ENCODE results near the gene KDM3A.

KDM3A gene

GRCh38 chr2:86414996-86415395 is 26.2 kb upstream of the KDM3A start:
- TF ChIP-seq CTCF (IDR thresholded peaks at IDR 0.05; ENCODE audit: low read depth, low read length, missing control alignments), result no peak
- in situ Hi-C loops (cut with HindIII; ENCODE audit: low sequenced_read_pairs), result no loop called here
- H3K4me3 ChIP-seq (ENCODE audit: low read depth, low read length), result no peak overlapping the region
- DNase-seq (ENCODE audit: low read depth), result no peak

DNA sequence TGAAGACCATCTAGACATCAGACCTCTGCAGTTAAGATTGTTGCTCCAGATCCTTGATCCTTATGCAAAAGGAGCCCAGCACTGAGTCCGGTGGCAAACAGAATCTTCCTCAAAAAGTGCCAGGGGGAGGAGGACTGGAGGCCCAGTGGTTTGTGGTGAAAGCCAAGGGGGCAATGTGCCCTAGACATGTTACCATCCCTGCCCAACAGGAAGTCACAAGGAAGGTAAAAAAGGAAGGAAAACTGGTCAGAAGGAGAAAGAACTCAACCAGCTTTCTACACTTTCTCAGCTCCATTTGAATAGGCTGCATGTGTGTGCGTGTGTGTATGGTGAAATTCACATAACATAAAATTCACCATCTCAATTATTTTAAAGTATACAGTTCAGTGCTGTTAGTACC is 25.0 kb upstream of the KDM3A start:
- no peak overlapping the region for H3K4me3 ChIP-seq (ENCODE audit: low read depth, low read length)
- in situ Hi-C loops (cut with HindIII; ENCODE audit: low sequenced_read_pairs), result no loop called here
- no peak for TF ChIP-seq CTCF (IDR thresholded peaks at IDR 0.05; ENCODE audit: low read depth, low read length, missing control alignments)
- DNase-seq (ENCODE audit: low read depth), result no peak

GRCh38 chr2:86417961-86418360 is 23.2 kb upstream of the KDM3A start:
- in situ Hi-C loops (cut with HindIII; ENCODE audit: low sequenced_read_pairs), result no loop called here
- TF ChIP-seq CTCF (IDR thresholded peaks at IDR 0.05; ENCODE audit: low read depth, low read length, missing control alignments), result no peak
- peak; percentile 29 for DNase-seq (ENCODE audit: low read depth)
- no peak overlapping the region for H3K4me3 ChIP-seq (ENCODE audit: low read depth, low read length)

GRCh38 chr2:86420913-86421312 is 20.3 kb upstream of the KDM3A start:
- DNase-seq (ENCODE audit: low read depth), result no peak
- in situ Hi-C loops (cut with HindIII; ENCODE audit: low sequenced_read_pairs), result no loop called here
- no peak overlapping the region for H3K4me3 ChIP-seq (ENCODE audit: low read depth, low read length)
- no peak for TF ChIP-seq CTCF (IDR thresholded peaks at IDR 0.05; ENCODE audit: low read depth, low read length, missing control alignments)

DNA sequence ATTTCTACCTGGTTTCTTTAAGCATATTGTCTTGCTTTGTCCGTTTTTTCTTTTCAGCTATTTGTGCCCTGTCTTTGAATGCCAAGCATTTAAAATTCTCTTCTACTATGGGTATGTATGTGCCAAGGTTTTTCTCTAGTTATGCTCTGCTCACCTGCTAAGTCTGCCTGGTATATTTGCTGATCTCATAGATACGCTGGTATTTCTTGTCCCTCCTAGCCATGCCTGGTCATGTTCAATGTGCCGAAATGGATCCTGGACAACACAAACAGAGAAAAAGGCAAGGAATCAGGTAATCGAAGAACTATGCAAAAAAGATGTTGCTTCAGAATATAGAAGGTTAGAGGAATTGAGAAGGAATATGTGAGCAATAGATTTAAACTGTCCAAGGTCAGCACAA is 14.9 kb upstream of the KDM3A start:
- in situ Hi-C loops (cut with HindIII; ENCODE audit: low sequenced_read_pairs), result no loop called here
- no peak overlapping the region for H3K4me3 ChIP-seq (ENCODE audit: low read depth, low read length)
- DNase-seq (ENCODE audit: low read depth), result no peak
- TF ChIP-seq CTCF (IDR thresholded peaks at IDR 0.05; ENCODE audit: low read depth, low read length, missing control alignments), result no peak

DNA sequence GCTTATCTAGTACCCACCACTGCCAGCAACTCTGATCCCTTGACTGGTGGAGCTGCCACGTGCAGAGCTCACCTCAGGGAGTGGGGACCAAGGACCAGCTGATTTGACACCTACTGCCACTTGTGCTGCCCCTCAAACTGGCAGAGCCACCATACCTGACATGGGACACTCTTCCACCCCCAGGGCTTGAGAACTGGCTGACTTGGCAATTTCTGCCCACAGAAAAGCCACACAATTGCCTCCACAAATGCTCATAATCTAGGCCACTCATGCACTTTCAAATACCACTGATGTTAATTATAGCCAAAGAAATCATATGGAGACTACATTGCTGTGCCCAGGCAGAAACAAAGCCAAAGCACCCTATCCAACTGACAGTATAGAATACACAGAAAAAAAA is 11.8 kb upstream of the KDM3A start:
- H3K4me3 ChIP-seq (ENCODE audit: low read depth, low read length), result no peak overlapping the region
- no peak for TF ChIP-seq CTCF (IDR thresholded peaks at IDR 0.05; ENCODE audit: low read depth, low read length, missing control alignments)
- no peak for DNase-seq (ENCODE audit: low read depth)
- in situ Hi-C loops (cut with HindIII; ENCODE audit: low sequenced_read_pairs), result no loop called here

GRCh38 chr2:86430368-86430767 is 10.8 kb upstream of the KDM3A start:
- in situ Hi-C loops (cut with HindIII; ENCODE audit: low sequenced_read_pairs), result no loop called here
- TF ChIP-seq CTCF (IDR thresholded peaks at IDR 0.05; ENCODE audit: low read depth, low read length, missing control alignments), result no peak
- DNase-seq (ENCODE audit: low read depth), result no peak
- H3K4me3 ChIP-seq (ENCODE audit: low read depth, low read length), result no peak overlapping the region

Measured in astrocyte of the cerebellum (primary cell).